ENCODE measurements around the gene PILRA. TPM values are rescaled to one million over a fixed set of nuclear protein-coding genes. Genes with fewer than 3 reads are reported as not detected.

PILRA gene
- total RNA-seq, 1 donor from 2014 or later = 4.2 TPM

DNA sequence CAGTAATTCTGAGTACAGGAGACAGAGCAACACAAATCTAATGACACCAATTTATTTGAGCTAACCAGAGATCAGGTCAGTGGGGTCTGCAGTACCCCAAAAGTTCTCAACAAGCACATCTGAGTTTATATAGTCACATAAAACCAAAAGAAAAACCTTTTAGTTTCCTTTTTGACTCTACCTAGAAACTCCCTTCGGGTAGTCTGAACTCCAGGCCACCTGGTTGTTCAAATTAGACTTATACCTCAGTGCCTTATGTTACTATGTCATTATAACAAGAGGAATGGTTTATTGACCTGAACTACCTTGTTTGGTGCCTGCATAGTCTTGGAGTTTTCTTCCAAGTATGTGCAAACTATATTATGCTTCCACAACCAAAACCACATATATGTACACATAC is 40.6 kb downstream of the PILRA start:
- Mint-ChIP-seq H3K27me3 (ENCODE audit: unreplicated experiment) (peaks cover 2% of the 10 kb centered on the region), H3K36me3 (ENCODE audit: low read depth, unreplicated experiment) (no peaks in the 10 kb centered on the region), H3K4me3 (ENCODE audit: unreplicated experiment) (no peak overlapping the region), H3K9me3 (ENCODE audit: unreplicated experiment) (no peaks in the 10 kb centered on the region), H3K27ac (ENCODE audit: unreplicated experiment) (no peak overlapping the region), H3K4me1 (ENCODE audit: unreplicated experiment) (peaks cover 6% of the 10 kb centered on the region)
- no peak for DNase-seq (ENCODE audit: low spot score)
- TF ChIP-seq CTCF (IDR thresholded peaks at IDR 0.05; ENCODE audit: unreplicated experiment) = no peak

DNA sequence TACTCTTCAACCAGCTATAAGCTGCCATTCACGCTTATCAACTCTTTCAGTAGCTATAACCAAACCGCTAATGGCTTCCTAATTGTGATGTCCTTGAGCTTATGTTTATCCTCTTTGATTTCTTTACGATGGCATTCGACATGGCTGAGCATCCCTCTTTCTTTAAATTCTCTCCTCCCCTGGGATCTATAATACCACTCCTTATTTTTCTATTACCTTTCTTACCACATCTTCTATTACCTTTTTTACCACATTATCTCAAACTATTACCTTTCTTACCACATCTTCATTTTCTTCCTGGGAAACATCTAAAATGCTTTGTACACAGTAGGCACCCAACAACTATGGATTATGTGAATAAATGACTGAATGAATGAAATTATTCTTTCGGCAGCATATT is 42.2 kb downstream of the PILRA start:
- no peaks in the 10 kb centered on the region for H3K9me3 Mint-ChIP-seq (ENCODE audit: unreplicated experiment)
- no peak for DNase-seq (ENCODE audit: low spot score)
- H3K27me3 Mint-ChIP-seq (ENCODE audit: unreplicated experiment) = peaks cover 2% of the 10 kb centered on the region
- peaks cover 11% of the 10 kb centered on the region for H3K4me1 Mint-ChIP-seq (ENCODE audit: unreplicated experiment)
- H3K4me3 Mint-ChIP-seq (ENCODE audit: unreplicated experiment) = no peak overlapping the region
- H3K27ac Mint-ChIP-seq (ENCODE audit: unreplicated experiment) = no peak overlapping the region
- no peak for TF ChIP-seq CTCF (IDR thresholded peaks at IDR 0.05; ENCODE audit: unreplicated experiment)
- H3K36me3 Mint-ChIP-seq (ENCODE audit: low read depth, unreplicated experiment) = no peaks in the 10 kb centered on the region

GRCh38 chr7:100418930-100419659 is 45.8 kb downstream of the PILRA start:
- peaks cover 5% of the 10 kb centered on the region for H3K4me1 Mint-ChIP-seq (ENCODE audit: unreplicated experiment)
- H3K36me3 Mint-ChIP-seq (ENCODE audit: low read depth, unreplicated experiment) = no peaks in the 10 kb centered on the region
- no peaks in the 10 kb centered on the region for H3K9me3 Mint-ChIP-seq (ENCODE audit: unreplicated experiment)
- no peak overlapping the region for H3K4me3 Mint-ChIP-seq (ENCODE audit: unreplicated experiment)
- no peak for DNase-seq (ENCODE audit: low spot score)
- peaks cover 2% of the 10 kb centered on the region for H3K27me3 Mint-ChIP-seq (ENCODE audit: unreplicated experiment)
- H3K27ac Mint-ChIP-seq (ENCODE audit: unreplicated experiment) = no peak overlapping the region
- no peak for TF ChIP-seq CTCF (IDR thresholded peaks at IDR 0.05; ENCODE audit: unreplicated experiment)

DNA sequence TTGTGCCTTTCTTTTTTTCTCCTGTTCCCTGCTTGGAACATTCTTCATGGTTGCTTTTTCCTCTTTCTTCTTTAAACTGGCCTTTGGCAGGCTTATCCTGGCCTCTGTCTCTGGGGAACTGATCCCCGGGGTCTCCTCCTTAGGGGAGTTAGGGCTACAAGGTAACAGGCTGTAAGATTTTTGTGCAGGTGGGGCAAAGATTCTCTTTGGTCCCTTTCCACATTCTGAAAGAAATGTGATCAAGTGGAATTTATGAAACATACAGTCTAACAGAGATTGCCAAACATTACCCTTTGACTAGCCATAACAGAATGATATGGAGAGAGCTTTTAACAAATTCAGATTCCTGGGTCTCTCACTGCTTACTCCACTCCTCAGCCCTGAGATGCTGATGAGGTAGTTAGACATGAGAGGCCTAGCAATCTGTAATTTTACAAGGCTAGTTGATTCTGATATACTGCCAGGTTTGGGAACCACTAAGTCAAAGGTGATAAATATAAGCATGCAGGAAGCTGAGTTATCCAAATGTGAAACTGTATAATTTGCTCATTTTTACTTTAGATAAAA is 46.5 kb downstream of the PILRA start:
- peaks cover 5% of the 10 kb centered on the region for H3K4me1 Mint-ChIP-seq (ENCODE audit: unreplicated experiment)

More for the DNA sequence above, 46.5 kb downstream of the PILRA start:
- TF ChIP-seq CTCF (IDR thresholded peaks at IDR 0.05; ENCODE audit: unreplicated experiment) = no peak
- Mint-ChIP-seq H3K9me3 (ENCODE audit: unreplicated experiment) (no peaks in the 10 kb centered on the region), H3K36me3 (ENCODE audit: low read depth, unreplicated experiment) (no peaks in the 10 kb centered on the region), H3K27ac (ENCODE audit: unreplicated experiment) (no peak overlapping the region), H3K27me3 (ENCODE audit: unreplicated experiment) (peaks cover 2% of the 10 kb centered on the region), H3K4me3 (ENCODE audit: unreplicated experiment) (no peak overlapping the region)
- DNase-seq (ENCODE audit: low spot score) = no peak

Measured in endothelial cell (in vitro differentiated cells).